Fibroblast of villous mesenchyme (primary cell): ENCODE data around the gene SBF2. TPM values are rescaled to one million over a fixed set of nuclear protein-coding genes. Genes with fewer than 3 reads are reported as not detected.

ENCODE experiments used
- DNase-seq: peaks from one replicate; pipeline ENCODE4 v3.0.0-alpha.2; 2010; ENCODE audit warnings: low read depth
- H3K4me3 ChIP-seq: 2 replicates; pipeline ENCODE4 v1.5.1; 2011; ENCODE audit warnings: low read depth, mild to moderate bottlenecking, low read length
- CTCF ChIP-seq: IDR thresholded peaks from 2 replicates; pipeline ENCODE4 v1.5.1; 2012; ENCODE audit warnings: low read depth, mild to moderate bottlenecking, low read length; ENCODE audit not compliant: insufficient read depth
- total RNA-seq: library from RNA; depleted of rRNA; stranded (reverse); fragments of >200 nt; gene quantifications from 2 replicates; pipeline ENCODE4 v1.2.3, GENCODE V29; 2012

The SBF2 gene
- total RNA-seq, 1 donor: 35.0 TPM

- DNase-seq: no peak
- TF ChIP-seq CTCF: no peak
- no peak overlapping the region for H3K4me3 ChIP-seq
These were observed 521.8 kb downstream of the SBF2 start for GRCh38 chr11:9772218-9772617.

- H3K4me3 ChIP-seq: no peak overlapping the region
- no peak for DNase-seq
- no peak for TF ChIP-seq CTCF
These were observed 522.9 kb downstream of the SBF2 start for GRCh38 chr11:9771071-9771511.

GRCh38 chr11:9769621-9770020, 524.4 kb downstream of the SBF2 start:
- no peak for TF ChIP-seq CTCF
- DNase-seq: no peak
- no peak overlapping the region for H3K4me3 ChIP-seq

- no peak for TF ChIP-seq CTCF
- no peak overlapping the region for H3K4me3 ChIP-seq
- peak; percentile 95 for DNase-seq
These were observed 528.5 kb downstream of the SBF2 start for GRCh38 chr11:9765320-9766101.

GRCh38 chr11:9763301-9763700, 530.7 kb downstream of the SBF2 start:
- no peak overlapping the region for H3K4me3 ChIP-seq
- DNase-seq: no peak
- TF ChIP-seq CTCF: no peak

- no peak for TF ChIP-seq CTCF
- H3K4me3 ChIP-seq: no peak overlapping the region
- no peak for DNase-seq
These were observed 531.5 kb downstream of the SBF2 start for GRCh38 chr11:9762531-9762930.
